ENCODE data around the gene ITGA5.

The ITGA5 gene

GRCh38 chr12:54352891-54353874, 65.9 kb downstream of the ITGA5 start:
- DNase-seq (ENCODE audit: low read depth in 2 of 2): peak; percentile 83

GRCh38 chr12:54352022-54352531, 67.0 kb downstream of the ITGA5 start:
- peak; percentile 68 to 74 for DNase-seq (ENCODE audit: low read depth in 2 of 2)

- no peak for DNase-seq (ENCODE audit: low read depth in 2 of 2)
Measured at GRCh38 chr12:54351341-54351740, 67.7 kb downstream of the ITGA5 start.

GRCh38 chr12:54350743-54351142, 68.3 kb downstream of the ITGA5 start:
- DNase-seq (ENCODE audit: low read depth in 2 of 2): no peak

GRCh38 chr12:54349679-54350078, 69.4 kb downstream of the ITGA5 start:
- no peak for DNase-seq (ENCODE audit: low read depth in 2 of 2)

- DNase-seq (ENCODE audit: low read depth in 2 of 2): no peak
Measured at GRCh38 chr12:54349036-54349435, 70.0 kb downstream of the ITGA5 start.

Measured in fibroblast of skin of left quadriceps (primary cell).